ENCODE measurements around the gene XIRP1. TPM values are rescaled to one million over a fixed set of nuclear protein-coding genes. Genes with fewer than 3 reads are reported as not detected.

Gene XIRP1
- total RNA-seq, 2 donors from 2014 or later: not detected

GRCh38 chr3:39224288-39224687 lies 31.9 kb upstream of the XIRP1 start:
- TF ChIP-seq CTCF (IDR thresholded peaks at IDR 0.05) (no peak), POLR2A (IDR thresholded peaks at IDR 0.05) (no peak)
- DNase-seq: no peak
- Histone ChIP-seq H3K36me3 (replicated peaks in 1 of 2; ENCODE audit: insufficient read depth in 1 of 2, low read depth in 2 of 2) (no peaks in the 10 kb centered on the region), H3K9me3 (no peaks in the 10 kb centered on the region), H3K27ac (no peak overlapping the region), H3K27me3 (no peaks in the 10 kb centered on the region), H3K4me1 (no peaks in the 10 kb centered on the region), H3K4me3 (no peak overlapping the region)
- 80% methylated on average over 2 of the region's 2 CpGs for WGBS, 2 donors
- ATAC-seq: no peak
- intact Hi-C loops (cut with DNase I): no loop called here

- ATAC-seq (no peak), DNase-seq (no peak)
- Histone ChIP-seq H3K27ac (no peak overlapping the region), H3K36me3 (replicated peaks in 1 of 2; ENCODE audit: insufficient read depth in 1 of 2, low read depth in 2 of 2) (no peaks in the 10 kb centered on the region), H3K9me3 (no peaks in the 10 kb centered on the region), H3K4me3 (no peak overlapping the region), H3K4me1 (no peaks in the 10 kb centered on the region), H3K27me3 (no peaks in the 10 kb centered on the region)
- intact Hi-C loops (cut with DNase I): no loop called here
- TF ChIP-seq CTCF (IDR thresholded peaks at IDR 0.05) (no peak), POLR2A (IDR thresholded peaks at IDR 0.05) (no peak)
- WGBS, 2 donors: 70 to 72% methylated on average over 2 of the region's 2 CpGs
Observed at GRCh38 chr3:39222939-39223338, 30.5 kb upstream of the XIRP1 start.

- DNase-seq (no peak), ATAC-seq (no peak)
- Histone ChIP-seq H3K27ac (no peak overlapping the region), H3K4me1 (no peaks in the 10 kb centered on the region), H3K4me3 (no peak overlapping the region), H3K9me3 (no peaks in the 10 kb centered on the region), H3K27me3 (no peaks in the 10 kb centered on the region), H3K36me3 (replicated peaks in 1 of 2; ENCODE audit: insufficient read depth in 1 of 2, low read depth in 2 of 2) (no peaks in the 10 kb centered on the region)
- TF ChIP-seq POLR2A (IDR thresholded peaks at IDR 0.05): no peak
- no peak for TF ChIP-seq CTCF (IDR thresholded peaks at IDR 0.05)
- WGBS, 2 donors: 65 to 83% methylated on average over 1 of the region's 1 CpG
- intact Hi-C loops (cut with DNase I): no loop called here
Observed at GRCh38 chr3:39222462-39222861, 30.1 kb upstream of the XIRP1 start.

- Histone ChIP-seq H3K4me3 (no peak overlapping the region), H3K4me1 (no peaks in the 10 kb centered on the region), H3K36me3 (replicated peaks in 1 of 2; ENCODE audit: insufficient read depth in 1 of 2, low read depth in 2 of 2) (no peaks in the 10 kb centered on the region), H3K9me3 (no peaks in the 10 kb centered on the region), H3K27ac (no peak overlapping the region), H3K27me3 (no peaks in the 10 kb centered on the region)
- TF ChIP-seq CTCF (IDR thresholded peaks at IDR 0.05) (no peak), POLR2A (IDR thresholded peaks at IDR 0.05) (no peak)
- intact Hi-C loops (cut with DNase I): no loop called here
- DNase-seq (no peak), ATAC-seq (no peak)
Observed at GRCh38 chr3:39221141-39221530, 28.7 kb upstream of the XIRP1 start.

- WGBS, 2 donors: 62% methylated on average over 6 of the region's 6 CpGs
- intact Hi-C loops (cut with DNase I): no loop called here
Observed at GRCh38 chr3:39220407-39221140, 28.2 kb upstream of the XIRP1 start.

More at GRCh38 chr3:39220407-39221140, 28.2 kb upstream of the XIRP1 start:
- ATAC-seq (no peak), DNase-seq (peak in 1 of 4 donors; percentile 5)
- H3K27me3 ChIP-seq: no peaks in the 10 kb centered on the region
- TF ChIP-seq POLR2A (IDR thresholded peaks at IDR 0.05) (no peak), CTCF (IDR thresholded peaks at IDR 0.05) (no peak)
- no peak overlapping the region for H3K4me3 ChIP-seq
- no peak overlapping the region for H3K27ac ChIP-seq
- H3K36me3 ChIP-seq (replicated peaks in 1 of 2; ENCODE audit: insufficient read depth in 1 of 2, low read depth in 2 of 2): no peaks in the 10 kb centered on the region
- no peaks in the 10 kb centered on the region for H3K9me3 ChIP-seq
- no peaks in the 10 kb centered on the region for H3K4me1 ChIP-seq
